Mucosa of rectum (tissue), 2 donors: ENCODE data around the gene TLR2.

Experiments
- H3K27ac ChIP-seq, 2 donors: one replicate each; pipeline ENCODE4 v1.7.0; 2013; ENCODE audit warnings: inconsistent platforms in 2 of 2, low read depth in 2 of 2, low read length in 2 of 2
- H3K27me3 ChIP-seq, 2 donors: one replicate each; pipeline ENCODE4 v1.7.0; 2013; ENCODE audit warnings: low read length in 2 of 2; ENCODE audit not compliant: control insufficient read depth in 2 of 2, insufficient read depth in 2 of 2
- H3K36me3 ChIP-seq, 2 donors: one replicate each; pipeline ENCODE4 v1.7.0; 2013; ENCODE audit warnings: low read length in 2 of 2; ENCODE audit not compliant: control insufficient read depth in 2 of 2, insufficient read depth in 2 of 2
- H3K4me1 ChIP-seq, 2 donors: one replicate each; pipeline ENCODE4 v1.7.0; 2013; ENCODE audit warnings: low read length in 2 of 2, mild to moderate bottlenecking in 1 of 2; ENCODE audit not compliant: control insufficient read depth in 2 of 2, insufficient read depth in 2 of 2
- H3K4me3 ChIP-seq, 2 donors: one replicate each; pipeline ENCODE4 v1.7.0; 2013; ENCODE audit warnings: low read length in 2 of 2
- H3K9ac ChIP-seq, 2 donors: one replicate each; pipeline ENCODE4 v1.7.0; 2013; ENCODE audit warnings: low read length in 2 of 2, low read depth in 1 of 2, mild to moderate bottlenecking in 1 of 2
- H3K9me3 ChIP-seq, 2 donors: one replicate each; pipeline ENCODE4 v1.7.0; 2013; ENCODE audit warnings: low read length in 2 of 2; ENCODE audit not compliant: control insufficient read depth in 2 of 2
- donor health status: healthy.
- donor health status: Normal muscosa, but diverticular disease.

TLR2 gene

GRCh38 chr4:153645183-153645582, 38.9 kb upstream of the TLR2 start:
- Histone ChIP-seq H3K27ac (no peak overlapping the region), H3K4me3 (no peak overlapping the region), H3K4me1 (no peaks in the 10 kb centered on the region), H3K36me3 (no peaks in the 10 kb centered on the region), H3K9me3 (peaks cover 0 to 3% of the 10 kb centered on the region in 2 donors), H3K9ac (no peak overlapping the region), H3K27me3 (no peaks in the 10 kb centered on the region)

GRCh38 chr4:153646261-153646660, 37.8 kb upstream of the TLR2 start:
- Histone ChIP-seq H3K9ac (no peak overlapping the region), H3K27me3 (no peaks in the 10 kb centered on the region), H3K4me1 (no peaks in the 10 kb centered on the region), H3K4me3 (no peak overlapping the region), H3K36me3 (no peaks in the 10 kb centered on the region), H3K27ac (no peak overlapping the region), H3K9me3 (peaks cover 0 to 3% of the 10 kb centered on the region in 2 donors)

GRCh38 chr4:153646978-153647377, 37.1 kb upstream of the TLR2 start:
- Histone ChIP-seq H3K27me3 (no peaks in the 10 kb centered on the region), H3K4me1 (no peaks in the 10 kb centered on the region), H3K4me3 (no peak overlapping the region), H3K36me3 (no peaks in the 10 kb centered on the region), H3K27ac (no peak overlapping the region), H3K9ac (no peak overlapping the region), H3K9me3 (peaks cover 0 to 3% of the 10 kb centered on the region in 2 donors)

GRCh38 chr4:153647975-153648374, 36.1 kb upstream of the TLR2 start:
- Histone ChIP-seq H3K9me3 (peaks cover 0 to 3% of the 10 kb centered on the region in 2 donors), H3K9ac (no peak overlapping the region), H3K27me3 (no peaks in the 10 kb centered on the region), H3K27ac (no peak overlapping the region), H3K4me3 (no peak overlapping the region), H3K36me3 (no peaks in the 10 kb centered on the region), H3K4me1 (no peaks in the 10 kb centered on the region)

GRCh38 chr4:153649572-153649991, 34.5 kb upstream of the TLR2 start:
- Histone ChIP-seq H3K9ac (no peak overlapping the region), H3K27ac (no peak overlapping the region), H3K4me1 (no peaks in the 10 kb centered on the region), H3K27me3 (no peaks in the 10 kb centered on the region), H3K4me3 (no peak overlapping the region), H3K9me3 (peaks cover 0 to 3% of the 10 kb centered on the region in 2 donors), H3K36me3 (no peaks in the 10 kb centered on the region)

- no peak overlapping the region for H3K4me3 ChIP-seq
- H3K36me3 ChIP-seq: no peaks in the 10 kb centered on the region
- peak overlapping the region in 1 of 2 donors; percentile 48 for H3K27ac ChIP-seq
- no peak overlapping the region for H3K9ac ChIP-seq
- H3K27me3 ChIP-seq: no peaks in the 10 kb centered on the region
- H3K4me1 ChIP-seq: no peaks in the 10 kb centered on the region
- no peaks in the 10 kb centered on the region for H3K9me3 ChIP-seq
These were observed 33.0 kb upstream of the TLR2 start for GRCh38 chr4:153651116-153651515.

GRCh38 chr4:153651587-153651986, 32.5 kb upstream of the TLR2 start:
- H3K9me3 ChIP-seq: no peaks in the 10 kb centered on the region
- H3K27ac ChIP-seq: peak overlapping the region; percentile 32 to 48
- no peaks in the 10 kb centered on the region for H3K4me1 ChIP-seq
- no peaks in the 10 kb centered on the region for H3K27me3 ChIP-seq
- H3K9ac ChIP-seq: no peak overlapping the region
- H3K36me3 ChIP-seq: no peaks in the 10 kb centered on the region
- no peak overlapping the region for H3K4me3 ChIP-seq

- Histone ChIP-seq H3K27me3 (no peaks in the 10 kb centered on the region), H3K9ac (no peak overlapping the region), H3K9me3 (no peaks in the 10 kb centered on the region), H3K27ac (peak overlapping the region; percentile 32 to 46), H3K36me3 (no peaks in the 10 kb centered on the region), H3K4me1 (no peaks in the 10 kb centered on the region), H3K4me3 (no peak overlapping the region)
These were observed 31.9 kb upstream of the TLR2 start for GRCh38 chr4:153652051-153652784.

- Histone ChIP-seq H3K4me3 (no peak overlapping the region), H3K36me3 (no peaks in the 10 kb centered on the region), H3K9me3 (no peaks in the 10 kb centered on the region), H3K27ac (no peak overlapping the region), H3K27me3 (no peaks in the 10 kb centered on the region), H3K9ac (no peak overlapping the region), H3K4me1 (no peaks in the 10 kb centered on the region)
These were observed 29.0 kb upstream of the TLR2 start for GRCh38 chr4:153655002-153655541.

- no peak overlapping the region for H3K4me3 ChIP-seq
- no peaks in the 10 kb centered on the region for H3K9me3 ChIP-seq
- no peaks in the 10 kb centered on the region for H3K36me3 ChIP-seq
- no peaks in the 10 kb centered on the region for H3K27me3 ChIP-seq
- no peak overlapping the region for H3K27ac ChIP-seq
- H3K4me1 ChIP-seq: no peaks in the 10 kb centered on the region
- no peak overlapping the region for H3K9ac ChIP-seq
These were observed 28.2 kb upstream of the TLR2 start for GRCh38 chr4:153655928-153656327.
